Neural cell (in vitro differentiated cells): ENCODE data around the gene ARPC1B. TPM values are rescaled to one million over a fixed set of nuclear protein-coding genes. Genes with fewer than 3 reads are reported as not detected.

Experiments
- H2AFZ ChIP-seq: fragments of 200-600, 300-800 bp; sonication (generic), shearing (Covaris generic); 2 replicates; pipeline ENCODE4 v1.6.0; 2014; ENCODE audit warnings: low read depth, mild to moderate bottlenecking, antibody characterized with exemption, low read length, moderate library complexity
- H3F3A ChIP-seq: fragments of 200-600 bp; shearing (Covaris generic); 2 replicates; pipeline ENCODE4 v1.6.1; 2016; ENCODE audit warnings: mild to moderate bottlenecking, moderate library complexity, mixed read lengths, antibody characterized with exemption, low read length; ENCODE audit not compliant: insufficient read depth, poor library complexity, severe bottlenecking
- H3K27ac ChIP-seq: fragments of 200-600, 300-800 bp; sonication (generic), shearing (Covaris generic); 2 replicates; pipeline ENCODE4 v1.5.1; 2014; ENCODE audit warnings: mild to moderate bottlenecking, low read length, moderate library complexity
- H3K27me3 ChIP-seq: fragments of 300-800, 200-600 bp; sonication (generic), shearing (Covaris generic); 2 replicates; pipeline ENCODE4 v1.6.0; 2014; ENCODE audit warnings: mild to moderate bottlenecking, low read depth, low read length, moderate library complexity; ENCODE audit not compliant: insufficient read depth
- H3K36me3 ChIP-seq: fragments of 300-800, 200-600 bp; sonication (generic), shearing (Covaris generic); 2 replicates; pipeline ENCODE4 v1.5.1; 2014; ENCODE audit warnings: mild to moderate bottlenecking, antibody characterized with exemption, low read length, moderate library complexity; ENCODE audit not compliant: insufficient read depth
- H3K4me2 ChIP-seq: fragments of 300-800, 200-600 bp; sonication (generic), shearing (Covaris generic); 2 replicates; pipeline ENCODE4 v1.6.0; 2014; ENCODE audit warnings: mild to moderate bottlenecking, low read length
- H3K4me3 ChIP-seq: fragments of 300-800, 200-600 bp; sonication (generic), shearing (Covaris generic); 2 replicates; pipeline ENCODE4 v1.5.1; 2014; ENCODE audit warnings: mild to moderate bottlenecking, low read length, moderate library complexity
- H3K79me2 ChIP-seq: fragments of 200-600 bp; shearing (Covaris generic); replicated peaks from 2 replicates; pipeline ENCODE4 v1.6.0; 2014; ENCODE audit warnings: mild to moderate bottlenecking, low read length, moderate library complexity; ENCODE audit not compliant: insufficient read depth
- H3K9ac ChIP-seq: fragments of 300-800, 200-600 bp; sonication (generic), shearing (Covaris generic); 2 replicates; pipeline ENCODE4 v1.6.1; 2016; ENCODE audit warnings: mild to moderate bottlenecking, low read length, mixed read lengths
- H3K9me2 ChIP-seq: fragments of 200-600 bp; shearing (Covaris generic); 2 replicates; pipeline ENCODE4 v1.6.1; 2016; ENCODE audit warnings: mild to moderate bottlenecking, low read length, mixed read lengths; ENCODE audit not compliant: insufficient read depth
- H3K9me3 ChIP-seq: fragments of 200-600, 300-800 bp; sonication (generic), shearing (Covaris generic); 2 replicates; pipeline ENCODE4 v1.6.1; 2016; ENCODE audit warnings: mild to moderate bottlenecking, mixed run types, low read length, moderate library complexity, mixed read lengths
- H4K20me1 ChIP-seq: fragments of 200-600 bp; shearing (Covaris generic); 2 replicates; pipeline ENCODE4 v1.6.1; 2016; ENCODE audit warnings: mild to moderate bottlenecking, mixed run types; ENCODE audit not compliant: insufficient read depth
- EP300 ChIP-seq: fragments of 450-650 bp; conservative IDR thresholded peaks from 2 replicates; pipeline ENCODE4 v1.6.1; 2014; ENCODE audit warnings: antibody characterized with exemption, mild to moderate bottlenecking, moderate library complexity; ENCODE audit not compliant: poor library complexity, severe bottlenecking
- EZH2 ChIP-seq: fragments of 200-600, 300-800 bp; shearing (Covaris generic), sonication (generic); IDR thresholded peaks from 2 replicates; pipeline ENCODE4 v1.6.1; 2014; ENCODE audit warnings: antibody characterized with exemption, low read length, borderline replicate concordance, mild to moderate bottlenecking; ENCODE audit not compliant: insufficient read depth, poor library complexity, severe bottlenecking
- MXI1 ChIP-seq: fragments of 450-650 bp; conservative IDR thresholded peaks from 2 replicates; pipeline ENCODE4 v1.6.1; 2014; ENCODE audit warnings: antibody characterized with exemption, mild to moderate bottlenecking; ENCODE audit not compliant: poor library complexity, severe bottlenecking
- RAD21 ChIP-seq: fragments of 450-650 bp; conservative IDR thresholded peaks from 2 replicates; pipeline ENCODE4 v1.6.1; 2014; ENCODE audit warnings: antibody characterized with exemption, mild to moderate bottlenecking, moderate library complexity
- REST ChIP-seq: IDR thresholded peaks from 2 replicates; pipeline ENCODE4 v1.6.1; 2012; ENCODE audit warnings: borderline replicate concordance
- SMC3 ChIP-seq: fragments of 450-650 bp; conservative IDR thresholded peaks from 2 replicates; pipeline ENCODE4 v1.6.1; 2014; ENCODE audit warnings: antibody characterized with exemption, mild to moderate bottlenecking, moderate library complexity; ENCODE audit not compliant: poor library complexity
- TAF1 ChIP-seq: IDR thresholded peaks from 2 replicates; pipeline ENCODE4 v1.6.1; 2012; ENCODE audit warnings: low read depth
- polyA plus RNA-seq: library from polyadenylated mRNA; depleted of rRNA; stranded (reverse); fragments of >200 nt; gene quantifications from 2 replicates; pipeline ENCODE4 v1.2.3, GENCODE V29; 2014

The ARPC1B gene
- polyA plus RNA-seq, 1 donor from 2014 or later: 1.7 TPM

- H3K79me2 ChIP-seq: peaks cover 1% of the 10 kb centered on the region
- no peaks in the 10 kb centered on the region for H3K9me2 ChIP-seq
- H3K27me3 ChIP-seq: no peaks in the 10 kb centered on the region
- H4K20me1 ChIP-seq: no peaks in the 10 kb centered on the region
- H3K27ac ChIP-seq: no peak overlapping the region
- H3K4me2 ChIP-seq: no peak overlapping the region
- H3K36me3 ChIP-seq: no peaks in the 10 kb centered on the region
- no peaks in the 10 kb centered on the region for H3F3A ChIP-seq
- H3K4me3 ChIP-seq: no peak overlapping the region
- H3K9ac ChIP-seq: no peak overlapping the region
- H2AFZ ChIP-seq: no peak overlapping the region
- TF ChIP-seq REST (no peak), MXI1 (no peak), TAF1 (no peak), EZH2 (no peak), RAD21 (no peak), EP300 (no peak)
- no peaks in the 10 kb centered on the region for H3K9me3 ChIP-seq
These were observed 43.7 kb downstream of the ARPC1B start for GRCh38 chr7:99418260-99418659.

DNA sequence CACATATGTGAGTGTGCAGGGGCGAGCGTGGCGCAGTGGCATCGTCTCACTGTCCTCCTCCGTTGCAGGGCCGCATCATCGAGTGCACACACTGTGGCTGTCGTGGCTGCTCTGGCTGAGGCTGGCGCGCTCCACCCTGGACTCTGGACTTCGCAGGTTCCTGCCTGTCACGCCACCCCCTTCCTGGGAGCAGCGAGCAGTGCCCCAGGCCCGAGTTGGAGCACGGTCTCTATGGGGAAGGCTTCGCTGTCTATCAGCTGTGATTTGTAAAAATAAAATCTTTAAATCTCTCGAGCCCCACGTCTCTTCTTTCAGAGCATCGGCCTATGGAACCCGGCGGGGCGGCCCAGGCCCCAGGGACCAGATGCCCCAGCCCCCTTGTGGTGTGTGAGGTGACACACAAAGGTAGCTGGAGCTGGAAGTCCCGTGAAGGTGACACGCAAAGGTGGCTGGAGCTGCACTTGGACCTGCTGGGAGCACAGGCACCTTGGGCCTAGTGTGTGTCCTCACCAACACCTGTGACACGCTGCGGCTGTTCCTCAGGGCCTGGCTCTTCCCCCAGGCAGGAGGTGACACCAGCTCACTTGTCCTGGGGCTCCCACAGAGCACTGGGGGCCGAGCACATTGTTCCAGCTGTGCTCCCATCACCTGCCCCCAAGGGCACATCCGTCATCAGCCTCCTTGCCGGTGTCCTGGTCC lies 44.9 kb downstream of the ARPC1B start:
- Histone ChIP-seq H2AFZ (no peak overlapping the region), H3F3A (no peaks in the 10 kb centered on the region), H4K20me1 (no peaks in the 10 kb centered on the region), H3K4me2 (no peak overlapping the region), H3K27ac (no peak overlapping the region), H3K9me2 (no peaks in the 10 kb centered on the region), H3K36me3 (no peaks in the 10 kb centered on the region), H3K79me2 (no peaks in the 10 kb centered on the region), H3K9me3 (no peaks in the 10 kb centered on the region), H3K27me3 (no peaks in the 10 kb centered on the region), H3K9ac (no peak overlapping the region), H3K4me3 (no peak overlapping the region)
- TF ChIP-seq REST: no peak
- no peak for TF ChIP-seq TAF1
- TF ChIP-seq SMC3: no peak
